ENCODE data around the gene TMEM98. TPM values are rescaled to one million over a fixed set of nuclear protein-coding genes. Genes with fewer than 3 reads are reported as not detected.

TMEM98 gene
- total RNA-seq, 2 experiments from 2014 or later, result not detected

DNA sequence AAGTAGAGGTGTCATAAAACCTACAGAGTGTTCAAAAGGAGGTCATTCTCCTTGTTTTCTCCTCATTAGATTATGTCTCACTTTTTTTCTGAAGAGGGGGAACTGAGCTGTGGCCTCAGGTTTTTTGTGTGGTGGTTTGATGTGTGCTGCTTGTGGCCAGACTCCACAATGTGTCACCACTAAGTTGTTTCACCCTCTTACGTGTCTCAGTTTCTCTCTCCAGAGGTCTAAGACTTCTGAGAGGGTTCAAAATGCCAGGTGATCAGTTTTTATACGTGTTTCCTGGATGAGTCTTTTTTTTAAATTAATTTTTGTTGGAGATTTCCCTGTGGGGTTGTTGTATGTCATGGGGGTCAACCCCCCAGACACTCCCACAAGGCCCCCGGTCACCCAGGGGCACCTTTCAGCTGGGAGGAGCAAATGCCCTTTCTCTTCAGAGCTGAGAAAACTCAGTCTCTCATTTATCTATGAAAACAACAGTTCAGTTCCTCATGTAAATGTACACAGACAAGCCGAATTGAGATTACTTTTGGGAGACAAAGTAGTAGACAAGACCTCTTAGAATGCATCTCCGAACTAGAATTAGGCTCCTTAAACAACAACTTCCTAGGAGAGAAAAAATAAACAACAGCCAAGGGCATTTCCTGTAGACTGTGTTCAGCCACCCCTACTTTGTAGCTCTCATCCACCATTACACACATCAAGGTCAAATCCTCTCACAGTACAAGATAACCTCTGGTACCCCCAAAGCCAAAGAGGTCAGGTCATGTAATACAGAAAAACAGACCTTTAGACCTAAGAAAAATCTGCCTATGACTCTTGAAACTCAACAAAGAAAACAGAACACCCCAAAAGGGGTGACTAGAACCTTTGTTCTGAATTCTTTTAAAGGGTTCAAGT is 23.9 kb upstream of the TMEM98 start:
- DNase-seq (ENCODE audit: low spot score), result no peak
- H3K9me3 ChIP-seq (ENCODE audit: low read length), result no peaks in the 10 kb centered on the region
- H3K4me1 ChIP-seq (ENCODE audit: insufficient read depth, low read length, poor library complexity, severe bottlenecking), result no peaks in the 10 kb centered on the region
- H4K20me1 ChIP-seq (ENCODE audit: insufficient read depth, low read length), result no peaks in the 10 kb centered on the region
- no peak overlapping the region for H3K27ac ChIP-seq (ENCODE audit: low read depth, low read length, poor library complexity, severe bottlenecking)
- BruUV-seq (replicated peaks), result no TSS peak
- POLR2A ChIA-PET, result no interaction called here
- CTCF ChIA-PET (ENCODE audit: unreplicated experiment), result no interaction called here
- H3K79me2 ChIP-seq (ENCODE audit: insufficient read depth, low read depth, low read length), result no peaks in the 10 kb centered on the region
- no peaks in the 10 kb centered on the region for H3K9me2 ChIP-seq (ENCODE audit: insufficient read depth, low read length)
- intact Hi-C loops (cut with micrococcal nuclease; ENCODE audit: unreplicated experiment), result no loop called here
- no peak overlapping the region for H3K4me3 ChIP-seq (ENCODE audit: low read depth, low read length, poor library complexity, severe bottlenecking)
- H2AFZ ChIP-seq (ENCODE audit: low read length), result no peak overlapping the region
- TF ChIP-seq EZH2phosphoT487 (IDR thresholded peaks at IDR 0.05; ENCODE audit: borderline replicate concordance, low read depth, low read length), result no peak
- TF ChIP-seq, protein P1, sequence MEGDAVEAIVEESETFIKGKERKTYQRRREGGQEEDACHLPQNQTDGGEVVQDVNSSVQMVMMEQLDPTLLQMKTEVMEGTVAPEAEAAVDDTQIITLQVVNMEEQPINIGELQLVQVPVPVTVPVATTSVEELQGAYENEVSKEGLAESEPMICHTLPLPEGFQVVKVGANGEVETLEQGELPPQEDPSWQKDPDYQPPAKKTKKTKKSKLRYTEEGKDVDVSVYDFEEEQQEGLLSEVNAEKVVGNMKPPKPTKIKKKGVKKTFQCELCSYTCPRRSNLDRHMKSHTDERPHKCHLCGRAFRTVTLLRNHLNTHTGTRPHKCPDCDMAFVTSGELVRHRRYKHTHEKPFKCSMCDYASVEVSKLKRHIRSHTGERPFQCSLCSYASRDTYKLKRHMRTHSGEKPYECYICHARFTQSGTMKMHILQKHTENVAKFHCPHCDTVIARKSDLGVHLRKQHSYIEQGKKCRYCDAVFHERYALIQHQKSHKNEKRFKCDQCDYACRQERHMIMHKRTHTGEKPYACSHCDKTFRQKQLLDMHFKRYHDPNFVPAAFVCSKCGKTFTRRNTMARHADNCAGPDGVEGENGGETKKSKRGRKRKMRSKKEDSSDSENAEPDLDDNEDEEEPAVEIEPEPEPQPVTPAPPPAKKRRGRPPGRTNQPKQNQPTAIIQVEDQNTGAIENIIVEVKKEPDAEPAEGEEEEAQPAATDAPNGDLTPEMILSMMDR (conservative IDR thresholded peaks at IDR 0.05; ENCODE audit: low read length), result no peak
- no peak overlapping the region for H3K4me2 ChIP-seq (ENCODE audit: low read length)
- H3K36me3 ChIP-seq (ENCODE audit: insufficient read depth, low read length), result no peaks in the 10 kb centered on the region

DNA sequence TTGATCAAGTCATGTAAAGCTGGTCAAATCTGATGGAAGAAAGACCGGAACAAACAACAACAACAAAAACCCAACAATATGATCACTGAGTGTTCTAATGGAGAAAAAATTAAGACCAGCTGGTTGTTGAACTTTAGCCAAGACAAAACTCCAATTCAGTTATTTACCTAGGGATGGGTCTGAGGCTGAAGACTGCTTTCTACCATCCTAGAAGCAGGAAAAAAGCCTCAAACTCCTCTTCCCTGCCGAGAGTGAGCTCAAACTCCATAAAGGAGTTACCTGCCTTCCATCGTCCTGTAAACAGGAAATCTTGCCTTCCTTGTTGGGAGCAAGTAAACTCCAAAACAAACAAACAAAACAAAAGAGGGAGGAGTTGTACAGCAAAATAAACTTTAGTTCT is 23.1 kb upstream of the TMEM98 start:
- H2AFZ ChIP-seq (ENCODE audit: low read length), result no peak overlapping the region
- H3K79me2 ChIP-seq (ENCODE audit: insufficient read depth, low read depth, low read length), result no peaks in the 10 kb centered on the region
- intact Hi-C loops (cut with micrococcal nuclease; ENCODE audit: unreplicated experiment), result no loop called here
- no peaks in the 10 kb centered on the region for H3K36me3 ChIP-seq (ENCODE audit: insufficient read depth, low read length)
- H4K20me1 ChIP-seq (ENCODE audit: insufficient read depth, low read length), result no peaks in the 10 kb centered on the region
- BruUV-seq (replicated peaks), result no TSS peak
- no peaks in the 10 kb centered on the region for H3K9me2 ChIP-seq (ENCODE audit: insufficient read depth, low read length)
- no peak overlapping the region for H3K4me3 ChIP-seq (ENCODE audit: low read depth, low read length, poor library complexity, severe bottlenecking)
- ChIA-PET POLR2A (no interaction called here), CTCF (ENCODE audit: unreplicated experiment) (no interaction called here)
- no peaks in the 10 kb centered on the region for H3K9me3 ChIP-seq (ENCODE audit: low read length)
- H3K4me2 ChIP-seq (ENCODE audit: low read length), result no peak overlapping the region
- no peak overlapping the region for H3K27ac ChIP-seq (ENCODE audit: low read depth, low read length, poor library complexity, severe bottlenecking)
- no peak for TF ChIP-seq EZH2phosphoT487 (IDR thresholded peaks at IDR 0.05; ENCODE audit: borderline replicate concordance, low read depth, low read length)
- TF ChIP-seq, protein P1 (conservative IDR thresholded peaks at IDR 0.05; ENCODE audit: low read length), result no peak
- no peaks in the 10 kb centered on the region for H3K4me1 ChIP-seq (ENCODE audit: insufficient read depth, low read length, poor library complexity, severe bottlenecking)
- no peak for DNase-seq (ENCODE audit: low spot score)

DNA sequence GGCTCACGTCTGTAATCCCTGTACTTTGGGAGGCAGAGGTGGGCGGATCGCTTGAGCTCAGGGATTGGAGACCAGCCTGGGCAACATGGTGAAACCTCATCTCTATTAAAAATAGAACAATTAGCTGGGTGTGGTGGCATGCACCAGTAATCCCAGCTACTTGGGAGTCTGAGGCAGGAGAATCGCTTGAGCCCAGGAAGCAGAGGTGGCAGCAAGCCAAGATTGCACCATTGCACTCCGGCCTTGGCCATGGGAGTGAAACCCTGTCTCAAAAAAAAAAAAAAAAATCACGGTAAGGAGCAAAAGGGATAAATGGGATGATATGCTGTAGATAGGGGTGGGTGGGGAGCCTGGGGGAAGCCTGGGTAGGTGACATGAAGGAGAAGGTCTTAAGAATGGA is 20.4 kb upstream of the TMEM98 start:
- H3K4me1 ChIP-seq (ENCODE audit: insufficient read depth, low read length, poor library complexity, severe bottlenecking), result no peaks in the 10 kb centered on the region
- BruUV-seq (replicated peaks), result no TSS peak
- no peak for DNase-seq (ENCODE audit: low spot score)
- no peaks in the 10 kb centered on the region for H3K9me2 ChIP-seq (ENCODE audit: insufficient read depth, low read length)
- H3K9me3 ChIP-seq (ENCODE audit: low read length), result no peaks in the 10 kb centered on the region
- no peak overlapping the region for H3K4me3 ChIP-seq (ENCODE audit: low read depth, low read length, poor library complexity, severe bottlenecking)
- no peaks in the 10 kb centered on the region for H3K79me2 ChIP-seq (ENCODE audit: insufficient read depth, low read depth, low read length)
- POLR2A ChIA-PET, result no interaction called here
- intact Hi-C loops (cut with micrococcal nuclease; ENCODE audit: unreplicated experiment), result no loop called here
- TF ChIP-seq EZH2phosphoT487 (IDR thresholded peaks at IDR 0.05; ENCODE audit: borderline replicate concordance, low read depth, low read length), result no peak
- TF ChIP-seq, protein P1 (conservative IDR thresholded peaks at IDR 0.05; ENCODE audit: low read length), result no peak
- no peaks in the 10 kb centered on the region for H4K20me1 ChIP-seq (ENCODE audit: insufficient read depth, low read length)
- no peak overlapping the region for H3K27ac ChIP-seq (ENCODE audit: low read depth, low read length, poor library complexity, severe bottlenecking)
- no peaks in the 10 kb centered on the region for H3K36me3 ChIP-seq (ENCODE audit: insufficient read depth, low read length)
- CTCF ChIA-PET (ENCODE audit: unreplicated experiment), result no interaction called here
- H3K4me2 ChIP-seq (ENCODE audit: low read length), result no peak overlapping the region
- H2AFZ ChIP-seq (ENCODE audit: low read length), result no peak overlapping the region

Data from OCI-LY7 (cell line).